IMR-90 (cell line): ENCODE results near the gene MDFI. TPM values are rescaled to one million over a fixed set of nuclear protein-coding genes. Genes with fewer than 3 reads are reported as not detected.
A peak's percentile ranks its signal among the peaks of the same experiment; 100 is the strongest.

Source experiments
- ATAC-seq: fragments of 200-7000 bp; cut with Tn5 transposase; 2 replicates; pipeline ENCODE4 v1.9.1; 2020; ENCODE audit warnings: low read depth, mild to moderate bottlenecking, moderate library complexity
- BruUV-seq: library from RNA; stranded (reverse); fragments of 400-500 nt; replicated peaks from 2 replicates; lab custom pipeline; 2021; lab: Mats Ljungman, UMichigan
- CTCF ChIA-PET: fragments of 300-600 bp; formaldehyde crosslinking; extraction: SDS; loops from one replicate; lab custom pipeline; 2021; ENCODE audit warnings: antibody characterized with exemption; lab: Yijun Ruan, JAX
- POLR2A ChIA-PET: fragments of 300-600 bp; sonication (Branson Sonifier 250); formaldehyde crosslinking; loops from one replicate; lab custom pipeline; 2022; ENCODE audit warnings: antibody characterized with exemption; ENCODE audit not compliant: unreplicated experiment; lab: Charles Lee
- DNase-seq: peaks from one replicate; pipeline ENCODE4 v3.0.0; 2013
- H2AFZ ChIP-seq: replicated peaks from 2 replicates; pipeline ENCODE3; 2013; ENCODE audit warnings: low read length, mild to moderate bottlenecking; ENCODE audit not compliant: poor library complexity
- H2AK5ac ChIP-seq: 2 replicates; pipeline ENCODE4 v1.6.1; 2013; ENCODE audit warnings: low read depth, low read length, inconsistent platforms
- H2AK9ac ChIP-seq: replicated peaks from 2 replicates; pipeline ENCODE3; 2013; ENCODE audit warnings: mild to moderate bottlenecking, low read depth, low read length, moderate library complexity; ENCODE audit not compliant: poor library complexity
- H2BK120ac ChIP-seq: 2 replicates; pipeline ENCODE4 v1.6.1; 2013; ENCODE audit warnings: low read depth, low read length, inconsistent platforms
- H2BK15ac ChIP-seq: 3 replicates; pipeline ENCODE4 v1.6.1; 2013; ENCODE audit warnings: low read depth, low read length, inconsistent platforms
- H2BK20ac ChIP-seq: 2 replicates; pipeline ENCODE4 v1.6.1; 2013; ENCODE audit warnings: low read depth, mild to moderate bottlenecking, inconsistent platforms, low read length, moderate library complexity
- H2BK5ac ChIP-seq: 2 replicates; pipeline ENCODE4 v1.6.1; 2013; ENCODE audit warnings: mild to moderate bottlenecking, low read depth, low read length, inconsistent platforms; ENCODE audit not compliant: poor library complexity, severe bottlenecking
- H3K14ac ChIP-seq: replicated peaks from 2 replicates; pipeline ENCODE4 v1.6.1; 2013; ENCODE audit warnings: low read depth, low read length, inconsistent platforms
- H3K18ac ChIP-seq: 2 replicates; pipeline ENCODE4 v1.6.1; 2013; ENCODE audit warnings: low read depth, low read length, control low read depth
- H3K23ac ChIP-seq: 2 replicates; pipeline ENCODE4 v1.6.1; 2013; ENCODE audit warnings: low read depth, low read length, inconsistent platforms
- H3K27ac ChIP-seq: 2 replicates; pipeline ENCODE4 v1.5.1; 2013; ENCODE audit warnings: mild to moderate bottlenecking, control low read depth, low read length; ENCODE audit not compliant: insufficient read depth
- H3K27me3 ChIP-seq: 2 replicates; pipeline ENCODE4 v1.6.1; 2013; ENCODE audit warnings: low read length; ENCODE audit not compliant: control insufficient read depth, insufficient read depth
- H3K36me3 ChIP-seq: 2 replicates; pipeline ENCODE4 v1.6.1; 2013; ENCODE audit warnings: low read length, mixed read lengths; ENCODE audit not compliant: control insufficient read depth, insufficient read depth
- H3K4ac ChIP-seq: 2 replicates; pipeline ENCODE4 v1.6.1; 2013; ENCODE audit warnings: low read depth, low read length, inconsistent platforms
- H3K4me1 ChIP-seq: 2 replicates; pipeline ENCODE4 v1.6.1; 2013; ENCODE audit warnings: low read length, mixed read lengths; ENCODE audit not compliant: control insufficient read depth, insufficient read depth
- H3K4me2 ChIP-seq: 2 replicates; pipeline ENCODE4 v1.6.1; 2013; ENCODE audit warnings: low read depth, mild to moderate bottlenecking, control low read depth, low read length, moderate library complexity
- H3K4me3 ChIP-seq: 2 replicates; pipeline ENCODE4 v1.5.1; 2013; ENCODE audit warnings: low read depth, mild to moderate bottlenecking, control low read depth, low read length, moderate library complexity; ENCODE audit not compliant: insufficient read depth
- H3K56ac ChIP-seq: 2 replicates; pipeline ENCODE4 v1.6.1; 2013; ENCODE audit warnings: low read length, inconsistent platforms; ENCODE audit not compliant: insufficient read depth; ENCODE audit errors: extremely low read depth
- H3K79me1 ChIP-seq, 2 experiments: 2 replicates each; pipeline ENCODE4 v1.6.1; 2013; ENCODE audit warnings: low read length in 2 of 2, inconsistent platforms in 1 of 2, low read depth in 1 of 2
- H3K9ac ChIP-seq: 2 replicates; pipeline ENCODE4 v1.6.1; 2013; ENCODE audit warnings: low read depth, low read length, control low read depth
- H3K9me1 ChIP-seq: 2 replicates; pipeline ENCODE4 v1.6.1; 2013; ENCODE audit warnings: low read length, inconsistent platforms; ENCODE audit not compliant: insufficient read depth
- H3K9me3 ChIP-seq: 2 replicates; pipeline ENCODE4 v1.6.1; 2013; ENCODE audit warnings: low read length; ENCODE audit not compliant: control insufficient read depth, insufficient read depth
- H4K20me1 ChIP-seq: 2 replicates; pipeline ENCODE4 v1.6.1; 2013; ENCODE audit warnings: low read length, inconsistent platforms; ENCODE audit not compliant: insufficient read depth
- H4K5ac ChIP-seq: 2 replicates; pipeline ENCODE4 v1.6.1; 2013; ENCODE audit warnings: mild to moderate bottlenecking, low read depth, low read length, control low read depth
- H4K8ac ChIP-seq, 2 experiments: 2 replicates each; pipeline ENCODE4 v1.6.1; 2013; ENCODE audit warnings: low read depth in 2 of 2, low read length in 2 of 2, control low read depth in 1 of 2, inconsistent platforms in 1 of 2
- H4K91ac ChIP-seq: 2 replicates; pipeline ENCODE4 v1.6.1; 2013; ENCODE audit warnings: low read depth, low read length, inconsistent platforms; ENCODE audit not compliant: insufficient read depth
- CEBPB ChIP-seq: IDR thresholded peaks from 2 replicates; pipeline ENCODE4 v1.6.1; 2012; ENCODE audit warnings: low read depth, low read length, improper control_type of control experiment
- MAZ ChIP-seq: IDR thresholded peaks from 2 replicates; pipeline ENCODE4 v1.6.1; 2012; ENCODE audit warnings: low read depth, mild to moderate bottlenecking, low read length, improper control_type of control experiment, moderate library complexity, borderline replicate concordance
- RAD21 ChIP-seq: IDR thresholded peaks from 2 replicates; pipeline ENCODE4 v1.6.1; 2012; ENCODE audit warnings: low read length, improper control_type of control experiment
- SMC3 ChIP-seq: fragments of 150-350 bp; IDR thresholded peaks from 2 replicates; pipeline ENCODE4 v1.6.1; 2016; ENCODE audit warnings: low read depth, mild to moderate bottlenecking, antibody characterized with exemption, low read length, moderate library complexity
- WGBS, 2 experiments: methylation state at CpG; one replicate each; pipeline versions ENCODE4 v1.1.5 to v1.1.7; 2013; ENCODE audit warnings: missing lambda C conversion rate in 2 of 2; ENCODE audit not compliant: insufficient read length in 1 of 2; ENCODE audit errors: extremely low coverage in 2 of 2; 5-methylcytosine and 5-hydroxymethylcytosine counted together
- dilution Hi-C: fragments of 300-500 bp; cut with HindIII; formaldehyde crosslinking; loops from one replicate; pipeline ENCODE4 v1.14.3; 2018; ENCODE audit warnings: low sequenced_read_pairs; ENCODE audit not compliant: unreplicated experiment
- in situ Hi-C: fragments of 300-500 bp; cut with MboI; formaldehyde crosslinking; loops from 3 replicates; pipeline ENCODE4 v1.14.3; 2019; ENCODE audit warnings: low sequenced_read_pairs, inconsistent platforms, mixed read lengths
- intact Hi-C: fragments of 100-400 bp; cut with micrococcal nuclease; formaldehyde crosslinking; loops from 2 replicates; pipeline ENCODE4 v1.10.0; 2022
- polyA plus RNA-seq, 3 experiments: library from polyadenylated mRNA; depleted of rRNA; stranded (reverse); fragments of >200 nt; gene quantifications; 2 replicates each; pipeline ENCODE4 v1.2.3, GENCODE V29; 2012; ENCODE audit warnings: low replicate concordance in 1 of 3
- total RNA-seq: library from RNA; depleted of rRNA; stranded (reverse); fragments of >200 nt; gene quantifications from 2 replicates; pipeline ENCODE4 v1.2.3, GENCODE V29; 2012
- TF ChIP-seq, protein P1 (sequence below): conservative IDR thresholded peaks from 2 replicates; pipeline ENCODE4 v1.5.1; 2012; ENCODE audit warnings: mild to moderate bottlenecking, low read depth, low read length, improper control_type of control experiment

MDFI gene
- total and polyA plus RNA-seq, 2 of the 4 experiments (the other 2 are of a cell fraction), result 0.18 to 0.29 TPM

DNA sequence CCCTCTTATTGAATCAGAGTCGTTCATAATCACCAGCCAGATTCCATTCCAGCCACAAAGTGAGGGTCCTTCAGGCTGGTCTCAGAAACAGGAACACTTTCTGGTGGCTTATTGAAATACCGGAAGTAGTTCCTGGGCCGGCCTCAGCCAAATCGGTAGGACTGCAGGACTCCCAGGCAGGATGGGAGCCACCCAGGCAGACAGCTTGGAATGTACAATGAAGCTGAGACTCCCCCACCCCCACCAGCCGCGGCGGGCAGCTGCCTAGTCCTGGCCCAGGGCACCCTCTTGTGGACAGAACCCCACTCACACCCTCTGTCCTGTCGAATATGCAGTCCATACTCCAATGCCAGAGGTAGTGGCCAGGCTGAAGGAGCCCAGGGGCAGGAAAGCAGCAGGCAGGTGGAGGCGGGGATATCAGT is 43.8 kb downstream of the MDFI start:
- peak overlapping the region; percentile 82 for H2AFZ ChIP-seq
- H3K23ac ChIP-seq, result no peak overlapping the region
- in situ Hi-C loops, result loop anchor here (5.0 kb wide), 2 partner anchors 80 to 315 kb away; no protein-coding TSS in a partner anchor
- dilution Hi-C loops, result no loop called here
- H3K4me1 ChIP-seq, result no peaks in the 10 kb centered on the region
- H3K27ac ChIP-seq, result no peak overlapping the region
- DNase-seq (peak; percentile 86), ATAC-seq (peak; percentile 94)
- H3K9me3 ChIP-seq, result no peaks in the 10 kb centered on the region
- CTCF ChIA-PET, result interaction anchor here (0.6 to 1.4 kb wide), 6 partner anchors 17 to 347 kb away, joined by 3 to 10 read pairs (median 4); partner anchors contain the start of gene TOMM6
- H2AK5ac ChIP-seq, result no peak overlapping the region
- BruUV-seq, result no TSS peak
- TF ChIP-seq, protein P1, sequence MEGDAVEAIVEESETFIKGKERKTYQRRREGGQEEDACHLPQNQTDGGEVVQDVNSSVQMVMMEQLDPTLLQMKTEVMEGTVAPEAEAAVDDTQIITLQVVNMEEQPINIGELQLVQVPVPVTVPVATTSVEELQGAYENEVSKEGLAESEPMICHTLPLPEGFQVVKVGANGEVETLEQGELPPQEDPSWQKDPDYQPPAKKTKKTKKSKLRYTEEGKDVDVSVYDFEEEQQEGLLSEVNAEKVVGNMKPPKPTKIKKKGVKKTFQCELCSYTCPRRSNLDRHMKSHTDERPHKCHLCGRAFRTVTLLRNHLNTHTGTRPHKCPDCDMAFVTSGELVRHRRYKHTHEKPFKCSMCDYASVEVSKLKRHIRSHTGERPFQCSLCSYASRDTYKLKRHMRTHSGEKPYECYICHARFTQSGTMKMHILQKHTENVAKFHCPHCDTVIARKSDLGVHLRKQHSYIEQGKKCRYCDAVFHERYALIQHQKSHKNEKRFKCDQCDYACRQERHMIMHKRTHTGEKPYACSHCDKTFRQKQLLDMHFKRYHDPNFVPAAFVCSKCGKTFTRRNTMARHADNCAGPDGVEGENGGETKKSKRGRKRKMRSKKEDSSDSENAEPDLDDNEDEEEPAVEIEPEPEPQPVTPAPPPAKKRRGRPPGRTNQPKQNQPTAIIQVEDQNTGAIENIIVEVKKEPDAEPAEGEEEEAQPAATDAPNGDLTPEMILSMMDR, result peak; percentile 96
- TF ChIP-seq RAD21 (peak; percentile 97), SMC3 (peak; percentile 94), MAZ (peak; percentile 70; the same call in 1 of the 2 replicates), CEBPB (no peak)
- peak overlapping the region; percentile 82; the same call in 1 of the 3 replicates for H2BK15ac ChIP-seq
- no peak overlapping the region for H3K4me3 ChIP-seq
- POLR2A ChIA-PET, result no interaction called here
- no peaks in the 10 kb centered on the region for H3K9me1 ChIP-seq
- H3K79me1 ChIP-seq, result no peaks in the 10 kb centered on the region
- H4K8ac ChIP-seq, result peak overlapping the region; percentile 59 to 90; a peak in 3 of 4 replicates
- WGBS, 2 experiments, result 10% methylated on average over 2 of the region's 9 CpGs; no CpG with 5 or more reads in 1 of the 2 experiments
- H3K56ac ChIP-seq, result peak overlapping the region; percentile 33; the same call in 1 of the 2 replicates
- H4K91ac ChIP-seq, result peak overlapping the region; percentile 74
- peak overlapping the region; percentile 75 for H3K4ac ChIP-seq
- no peak overlapping the region for H2BK120ac ChIP-seq
- H3K9ac ChIP-seq, result 0 out of 2 replicates have a peak overlapping the region, but pooled peaks have one; percentile 27
- no peaks in the 10 kb centered on the region for H4K20me1 ChIP-seq
- no peaks in the 10 kb centered on the region for H3K36me3 ChIP-seq
- H4K5ac ChIP-seq, result no peak overlapping the region
- peak overlapping the region; percentile 57 for H3K4me2 ChIP-seq
- peak overlapping the region; percentile 76 for H2AK9ac ChIP-seq
- H2BK20ac ChIP-seq, result no peak overlapping the region
- peaks cover 11% of the 10 kb centered on the region for H3K27me3 ChIP-seq
- H2BK5ac ChIP-seq, result no peak overlapping the region
- intact Hi-C loops, result loop anchor here (1.0 to 5.0 kb wide), 6 partner anchors 79 to 610 kb away; partner anchors contain the start of genes NFYA and OARD1
- H3K14ac ChIP-seq, result no peak overlapping the region
- H3K18ac ChIP-seq, result no peak overlapping the region
